Tibial nerve (tissue), 4 donors: ENCODE measurements around the gene MCUB. TPM values are rescaled to one million over a fixed set of nuclear protein-coding genes. Genes with fewer than 3 reads are reported as not detected.

Experiments
- DNase-seq, 2 donors: peaks; one replicate each; pipeline ENCODE4 v3.0.0-alpha.2; 2019; ENCODE audit warnings: low spot score in 2 of 2
- H3K27ac ChIP-seq, 4 donors: fragments of 200-600 bp; sonication (generic) in 3 of 4; one replicate each; pipeline ENCODE4 v1.5.1; 2017 to 2019; ENCODE audit warnings: mild to moderate bottlenecking in 1 of 4
- H3K27me3 ChIP-seq, 2 donors: fragments of 200-600 bp; sonication (generic) in 1 of 2; one replicate each; pipeline versions ENCODE4 v1.5.1 to v1.6.0; 2017 to 2019
- H3K36me3 ChIP-seq, 3 donors: fragments of 200-600 bp; sonication (generic); one replicate each; pipeline ENCODE4 v1.5.1; 2018 to 2019
- H3K4me1 ChIP-seq, 4 donors: fragments of 200-600 bp; sonication (generic) in 3 of 4; one replicate each; pipeline ENCODE4 v1.5.1; 2017 to 2019
- H3K4me3 ChIP-seq, 4 donors: fragments of 200-600 bp; sonication (generic) in 3 of 4; one replicate each; pipeline ENCODE4 v1.5.1; 2017 to 2019; ENCODE audit warnings: mild to moderate bottlenecking in 1 of 4, moderate library complexity in 1 of 4
- H3K9me3 ChIP-seq, 4 donors: fragments of 200-600 bp; sonication (generic) in 3 of 4; one replicate each; pipeline ENCODE4 v1.5.1; 2017 to 2019
- EP300 ChIP-seq, 2 donors: sonication (generic); formaldehyde crosslinking; IDR thresholded peaks; one replicate each; pipeline ENCODE4 v1.6.1; 2017; ENCODE audit warnings: antibody characterized with exemption in 2 of 2, mild to moderate bottlenecking in 1 of 2
- POLR2A ChIP-seq, 2 donors: fragments of 450-650 bp; IDR thresholded peaks; one replicate each; pipeline ENCODE4 v1.6.1; 2017; ENCODE audit warnings: antibody characterized with exemption in 2 of 2, mild to moderate bottlenecking in 2 of 2, moderate library complexity in 2 of 2
- WGBS, 2 donors: methylation state at CpG; one replicate each; pipeline ENCODE4 v1.1.5; 2018; 5-methylcytosine and 5-hydroxymethylcytosine counted together
- total RNA-seq, 4 donors: library from RNA; depleted of rRNA; stranded (reverse); fragments of >200 nt; gene quantifications; one replicate each; pipeline ENCODE4 v1.1.0, GENCODE V29; 2016
- TF ChIP-seq, protein P1 (sequence below), 5 experiments: fragments of 200-600 bp in 3 of 5; fragments of 450-650 bp in 2 of 5; sonication (generic) in 3 of 5; IDR thresholded peaks; one replicate each; pipeline ENCODE4 v1.5.1; 2016 to 2019; ENCODE audit warnings: antibody characterized with exemption in 5 of 5, mild to moderate bottlenecking in 3 of 5, moderate library complexity in 2 of 5

MCUB gene
- total RNA-seq, 4 donors from 2014 or later: 15.5 to 57.3 (median 24.4) TPM

DNA sequence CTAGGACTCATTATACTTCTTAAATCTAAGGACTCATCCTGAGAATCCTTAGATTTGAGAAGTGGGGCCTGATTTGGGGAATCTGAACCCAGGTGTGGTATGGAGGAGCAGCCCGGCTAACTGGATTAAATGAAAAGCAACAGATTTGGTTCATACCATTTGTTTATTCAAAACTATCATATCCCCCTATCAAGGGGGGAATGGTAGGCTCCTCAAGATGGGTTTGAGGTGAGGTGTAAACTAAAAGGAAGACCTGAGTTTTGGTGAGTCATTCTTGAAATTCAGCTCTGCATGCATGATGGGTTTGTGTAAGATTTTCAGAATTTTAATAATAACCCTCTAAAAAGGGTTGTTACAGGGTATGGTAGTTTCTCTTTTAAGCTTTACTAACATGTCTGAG, 89.8 kb downstream of the MCUB start:
- TF ChIP-seq, protein P1, sequence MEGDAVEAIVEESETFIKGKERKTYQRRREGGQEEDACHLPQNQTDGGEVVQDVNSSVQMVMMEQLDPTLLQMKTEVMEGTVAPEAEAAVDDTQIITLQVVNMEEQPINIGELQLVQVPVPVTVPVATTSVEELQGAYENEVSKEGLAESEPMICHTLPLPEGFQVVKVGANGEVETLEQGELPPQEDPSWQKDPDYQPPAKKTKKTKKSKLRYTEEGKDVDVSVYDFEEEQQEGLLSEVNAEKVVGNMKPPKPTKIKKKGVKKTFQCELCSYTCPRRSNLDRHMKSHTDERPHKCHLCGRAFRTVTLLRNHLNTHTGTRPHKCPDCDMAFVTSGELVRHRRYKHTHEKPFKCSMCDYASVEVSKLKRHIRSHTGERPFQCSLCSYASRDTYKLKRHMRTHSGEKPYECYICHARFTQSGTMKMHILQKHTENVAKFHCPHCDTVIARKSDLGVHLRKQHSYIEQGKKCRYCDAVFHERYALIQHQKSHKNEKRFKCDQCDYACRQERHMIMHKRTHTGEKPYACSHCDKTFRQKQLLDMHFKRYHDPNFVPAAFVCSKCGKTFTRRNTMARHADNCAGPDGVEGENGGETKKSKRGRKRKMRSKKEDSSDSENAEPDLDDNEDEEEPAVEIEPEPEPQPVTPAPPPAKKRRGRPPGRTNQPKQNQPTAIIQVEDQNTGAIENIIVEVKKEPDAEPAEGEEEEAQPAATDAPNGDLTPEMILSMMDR (IDR thresholded peaks at IDR 0.05): no peak
- no peak for TF ChIP-seq POLR2A (IDR thresholded peaks at IDR 0.05)
- TF ChIP-seq EP300 (IDR thresholded peaks at IDR 0.05): no peak

DNA sequence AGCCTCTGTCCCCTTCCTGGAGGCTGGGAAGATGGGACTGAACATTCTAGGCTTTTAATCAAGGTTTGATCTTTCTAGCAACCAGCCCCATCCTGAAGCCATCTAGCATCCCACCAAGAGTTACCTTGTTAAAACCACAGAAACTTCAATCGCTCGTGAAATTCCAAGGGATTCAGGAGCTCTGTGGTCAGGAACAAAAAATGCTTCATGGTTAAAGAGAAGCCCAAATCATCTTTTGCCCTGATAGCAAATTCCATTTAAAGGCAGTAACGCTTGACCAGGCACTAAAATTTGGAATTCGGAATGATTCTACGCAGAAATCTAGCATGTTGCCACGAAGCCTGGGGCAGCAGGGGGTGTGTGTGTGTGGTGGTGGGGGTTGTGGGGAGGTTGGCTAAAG, 95.3 kb downstream of the MCUB start:
- WGBS, 2 donors: 52 to 76% methylated on average over 6 of the region's 6 CpGs
- TF ChIP-seq, protein P1 (IDR thresholded peaks at IDR 0.05): no peak
- TF ChIP-seq EP300 (IDR thresholded peaks at IDR 0.05) (no peak), POLR2A (IDR thresholded peaks at IDR 0.05) (no peak)
- Histone ChIP-seq H3K9me3 (peaks cover 0 to 13% (median 0%) of the 10 kb centered on the region in 4 donors), H3K27me3 (no peaks in the 10 kb centered on the region), H3K4me3 (no peak overlapping the region), H3K36me3 (peaks cover 0 to 16% (median 0%) of the 10 kb centered on the region in 3 donors), H3K27ac (no peak overlapping the region), H3K4me1 (no peaks in the 10 kb centered on the region)
- no peak for DNase-seq

More for the DNA sequence above, 89.8 kb downstream of the MCUB start:
- peaks cover 0 to 16% (median 0%) of the 10 kb centered on the region in 3 donors for H3K36me3 ChIP-seq
- DNase-seq: no peak
- peaks cover 0 to 13% (median 0%) of the 10 kb centered on the region in 4 donors for H3K9me3 ChIP-seq
- no peak overlapping the region for H3K27ac ChIP-seq
- H3K4me1 ChIP-seq: no peaks in the 10 kb centered on the region
- 93 to 100% methylated on average over 1 of the region's 1 CpG for WGBS, 2 donors
- H3K27me3 ChIP-seq: no peaks in the 10 kb centered on the region
- no peak overlapping the region for H3K4me3 ChIP-seq

- no peaks in the 10 kb centered on the region for H3K27me3 ChIP-seq
- WGBS, 2 donors: 93 to 94% methylated on average over 9 of the region's 9 CpGs
- TF ChIP-seq, protein P1 (IDR thresholded peaks at IDR 0.05): no peak
- no peak for TF ChIP-seq EP300 (IDR thresholded peaks at IDR 0.05)
- H3K4me3 ChIP-seq: no peak overlapping the region
- H3K36me3 ChIP-seq: peaks cover 0 to 2% (median 0%) of the 10 kb centered on the region in 3 donors
- no peak overlapping the region for H3K27ac ChIP-seq
- peaks cover 0 to 3% (median 0%) of the 10 kb centered on the region in 4 donors for H3K9me3 ChIP-seq
- DNase-seq: no peak
- no peaks in the 10 kb centered on the region for H3K4me1 ChIP-seq
These were observed 97.9 kb downstream of the MCUB start for GRCh38 chr4:109657854-109658418.

DNA sequence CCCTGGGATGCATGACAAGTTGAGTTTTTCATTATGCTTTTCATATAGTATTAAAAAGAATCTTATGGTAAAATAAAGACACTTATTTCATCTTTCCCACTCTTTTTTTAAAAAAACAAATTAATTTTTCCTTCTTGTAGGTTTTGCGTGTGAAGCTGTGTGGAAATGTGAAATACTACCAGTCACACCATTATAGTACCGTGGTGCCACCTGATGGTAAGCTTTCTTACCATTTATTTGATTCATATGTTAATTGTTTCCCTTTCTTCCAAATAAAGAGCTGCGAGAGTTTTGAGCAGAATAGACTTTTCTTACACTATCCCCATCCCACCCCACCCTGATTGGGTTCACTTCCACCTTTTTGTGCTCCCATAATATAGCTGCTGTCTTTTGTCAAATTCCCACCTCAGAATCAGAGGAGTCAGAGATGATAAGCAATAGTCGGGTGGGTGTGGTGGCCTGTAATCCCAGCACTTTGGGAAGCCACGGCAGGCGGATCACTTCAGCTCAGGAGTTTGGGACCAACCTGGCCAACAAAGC, 98.9 kb downstream of the MCUB start:
- no peaks in the 10 kb centered on the region for H3K4me1 ChIP-seq
- WGBS, 2 donors: 75 to 77% methylated on average over 6 of the region's 6 CpGs
- H3K4me3 ChIP-seq: no peak overlapping the region
- peaks cover 0 to 3% (median 0%) of the 10 kb centered on the region in 3 donors for H3K36me3 ChIP-seq
- no peaks in the 10 kb centered on the region for H3K9me3 ChIP-seq
- no peaks in the 10 kb centered on the region for H3K27me3 ChIP-seq
- no peak for TF ChIP-seq EP300 (IDR thresholded peaks at IDR 0.05)
- TF ChIP-seq, protein P1 (IDR thresholded peaks at IDR 0.05): peak in 1 of 5 experiments; percentile 6
- DNase-seq: no peak
- H3K27ac ChIP-seq: no peak overlapping the region

- no peaks in the 10 kb centered on the region for H3K4me1 ChIP-seq
- WGBS, 2 donors: 48 to 53% methylated on average over 2 of the region's 2 CpGs
- H3K27me3 ChIP-seq: no peaks in the 10 kb centered on the region
- TF ChIP-seq POLR2A (IDR thresholded peaks at IDR 0.05) (no peak), EP300 (IDR thresholded peaks at IDR 0.05) (no peak)
- TF ChIP-seq, protein P1 (IDR thresholded peaks at IDR 0.05): no peak
- no peaks in the 10 kb centered on the region for H3K9me3 ChIP-seq
- peaks cover 0 to 4% (median 0%) of the 10 kb centered on the region in 3 donors for H3K36me3 ChIP-seq
- no peak overlapping the region for H3K27ac ChIP-seq
- no peak overlapping the region for H3K4me3 ChIP-seq
- DNase-seq: no peak
These were observed 102.1 kb downstream of the MCUB start for GRCh38 chr4:109662116-109662515.
